M059J (cell line): Measurements from ENCODE around the gene LIPK. TPM values are rescaled to one million over a fixed set of nuclear protein-coding genes. Genes with fewer than 3 reads are reported as not detected.
A peak's percentile ranks its signal among the peaks of the same experiment; 100 is the strongest.
"Not testable (repeated sequence)": the region's sequence is repeated elsewhere in the genome, so short reads cannot be mapped to it uniquely, and the experiment has no call there.

Experiments used
- DNase-seq: peaks from one replicate; pipeline ENCODE4 v3.0.0-alpha.2; 2012; ENCODE audit warnings: low read depth
- total RNA-seq: library from RNA; depleted of rRNA; stranded (reverse); fragments of >200 nt; shearing (Covaris generic); gene quantifications from 2 replicates; pipeline ENCODE4 v1.2.3, GENCODE V29; 2014

The LIPK gene
- total RNA-seq, 1 experiment from 2014 or later = not detected

- DNase-seq = no peak
These were observed 15.3 kb downstream of the LIPK start for GRCh38 chr10:88721392-88721791.

DNA sequence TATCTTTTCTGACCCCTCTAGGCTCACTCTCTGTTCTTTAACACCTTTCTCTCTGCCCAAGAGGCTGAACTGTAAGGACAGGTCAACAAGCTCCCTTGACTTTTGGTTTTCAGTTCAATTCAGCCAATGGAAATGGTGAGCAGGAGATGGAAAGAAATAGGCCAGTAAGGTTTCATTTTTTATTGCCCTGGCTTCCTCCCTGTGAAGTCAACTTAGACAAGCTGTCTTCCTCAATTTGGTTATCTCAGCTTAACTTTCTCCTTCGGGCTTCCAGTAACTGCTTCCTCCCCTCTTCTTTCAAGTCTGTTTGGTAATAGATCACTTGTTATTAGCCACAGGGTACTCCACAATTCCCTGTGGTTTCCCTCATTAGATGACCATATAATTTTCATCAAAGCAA lies 19.7 kb downstream of the LIPK start:
- DNase-seq = peak; percentile 25

GRCh38 chr10:88728107-88728763 lies 22.2 kb downstream of the LIPK start:
- DNase-seq = no peak

DNA sequence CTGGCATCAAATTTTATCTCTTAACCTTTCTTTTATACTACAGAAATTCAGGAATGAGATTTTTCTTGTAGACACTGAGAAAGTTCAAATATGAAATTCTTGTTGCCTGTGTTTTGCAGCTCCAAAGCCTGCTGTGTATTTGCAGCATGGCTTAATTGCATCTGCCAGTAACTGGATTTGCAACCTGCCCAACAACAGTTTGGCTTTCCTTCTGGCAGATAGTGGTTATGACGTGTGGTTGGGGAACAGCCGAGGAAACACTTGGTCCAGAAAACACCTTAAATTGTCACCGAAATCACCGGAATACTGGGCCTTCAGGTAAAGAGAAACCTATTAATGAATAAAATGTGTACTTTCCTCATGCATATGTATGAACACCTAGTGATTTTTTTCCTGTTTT lies 24.8 kb downstream of the LIPK start:
- DNase-seq = no peak

- no peak for DNase-seq
These were observed 25.2 kb downstream of the LIPK start for GRCh38 chr10:88731296-88731695.

DNA sequence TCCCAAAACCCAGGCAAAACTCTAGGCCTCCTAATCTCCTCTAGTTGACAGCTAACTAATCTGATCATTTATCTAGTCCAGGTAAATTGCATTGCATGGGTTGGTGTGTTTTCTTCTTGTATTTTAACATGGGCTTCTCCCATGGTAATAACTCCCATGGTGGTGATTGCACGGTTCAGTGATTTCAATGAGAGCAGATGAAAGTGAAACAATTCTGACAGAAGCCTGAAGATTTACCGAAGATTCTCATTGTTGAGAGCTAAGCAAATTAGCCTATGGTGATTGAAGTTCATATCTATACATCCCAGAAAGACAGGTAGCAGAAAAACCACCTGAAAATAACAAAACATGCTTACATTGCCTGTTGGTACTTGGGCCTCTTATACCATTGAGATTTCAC lies 27.2 kb downstream of the LIPK start:
- DNase-seq = peak; percentile 12

- DNase-seq = peak; percentile 31
These were observed 29.6 kb downstream of the LIPK start for GRCh38 chr10:88735661-88736060.

DNA sequence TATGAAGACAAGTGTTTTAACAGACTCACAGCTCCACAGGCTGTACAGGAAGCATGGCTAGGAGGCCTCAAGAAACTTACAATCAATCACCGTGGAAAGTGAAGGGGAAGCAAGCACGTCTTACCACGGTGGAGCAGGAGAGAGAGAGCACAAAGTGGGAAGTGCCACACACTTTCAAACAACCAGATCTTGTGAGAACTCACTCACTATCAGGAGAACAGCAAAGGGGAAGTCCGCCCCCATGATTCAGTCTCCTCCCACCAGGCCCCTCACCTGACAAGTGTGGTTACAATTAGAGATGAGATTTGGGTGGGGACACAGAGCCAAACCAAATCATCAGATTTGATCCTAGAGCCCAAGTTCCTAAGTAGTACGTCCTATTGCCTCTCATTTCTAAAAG lies 35.9 kb downstream of the LIPK start:
- not testable (repeated sequence) for DNase-seq

DNA sequence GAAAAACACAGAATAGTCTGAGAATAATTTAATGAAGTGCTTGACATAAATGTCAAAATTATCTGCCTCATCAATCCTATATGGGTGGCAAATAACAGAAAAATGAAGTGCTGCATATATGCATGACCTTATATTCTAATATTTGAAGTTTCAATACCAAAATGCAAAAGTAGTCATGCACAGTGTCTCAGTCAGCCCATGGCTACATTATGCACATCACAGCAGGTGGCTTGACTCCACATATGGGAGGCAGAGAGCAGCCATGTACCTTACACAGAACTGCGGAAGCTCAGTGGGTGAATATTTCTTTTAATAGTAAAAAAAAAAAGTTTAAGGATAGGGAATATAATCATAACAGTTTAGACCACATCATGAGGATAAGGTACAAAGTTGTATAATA lies 36.4 kb downstream of the LIPK start:
- no peak for DNase-seq

GRCh38 chr10:88744002-88744401 lies 38.0 kb downstream of the LIPK start:
- DNase-seq = no peak

DNA sequence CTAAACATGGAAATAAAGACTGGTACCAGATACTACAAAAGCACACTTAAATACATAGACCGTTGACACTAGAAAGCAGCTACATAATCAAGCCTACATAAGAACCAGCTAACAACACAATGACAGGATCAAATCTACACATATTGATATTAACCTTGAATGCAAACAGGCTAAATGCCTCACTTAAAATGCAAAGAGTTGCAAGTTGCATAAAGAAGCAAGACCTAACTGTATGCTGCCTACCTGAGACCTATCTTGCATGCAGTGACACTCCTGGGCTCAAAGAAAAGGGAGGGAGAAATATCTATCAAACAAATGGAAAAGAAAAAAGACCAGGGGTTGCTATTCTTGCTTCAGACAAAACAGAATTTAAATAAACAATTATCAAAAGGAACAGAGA lies 39.6 kb downstream of the LIPK start:
- DNase-seq = no peak

DNA sequence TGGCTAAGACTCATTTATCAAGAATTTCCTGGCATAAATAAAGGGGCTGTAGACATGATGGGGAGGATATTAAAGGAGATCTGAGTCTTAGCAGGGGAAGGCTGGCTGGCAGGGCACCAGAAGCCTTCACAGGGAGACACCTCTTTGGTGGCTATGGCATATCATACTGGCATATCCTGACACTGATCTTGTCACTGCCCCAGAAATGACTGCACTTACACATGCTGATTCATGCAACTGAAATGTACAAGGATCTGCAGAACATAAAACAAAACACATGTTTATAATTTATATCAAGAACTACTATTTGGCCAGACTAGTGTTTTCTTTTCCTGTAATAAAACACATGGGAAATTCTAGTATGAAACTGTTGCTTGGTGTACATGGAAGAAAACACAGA lies 48.2 kb downstream of the LIPK start:
- DNase-seq = peak; percentile 72

GRCh38 chr10:88755753-88756152 lies 49.7 kb downstream of the LIPK start:
- no peak for DNase-seq

- DNase-seq = no peak
These were observed 50.6 kb downstream of the LIPK start for GRCh38 chr10:88756660-88757059.

DNA sequence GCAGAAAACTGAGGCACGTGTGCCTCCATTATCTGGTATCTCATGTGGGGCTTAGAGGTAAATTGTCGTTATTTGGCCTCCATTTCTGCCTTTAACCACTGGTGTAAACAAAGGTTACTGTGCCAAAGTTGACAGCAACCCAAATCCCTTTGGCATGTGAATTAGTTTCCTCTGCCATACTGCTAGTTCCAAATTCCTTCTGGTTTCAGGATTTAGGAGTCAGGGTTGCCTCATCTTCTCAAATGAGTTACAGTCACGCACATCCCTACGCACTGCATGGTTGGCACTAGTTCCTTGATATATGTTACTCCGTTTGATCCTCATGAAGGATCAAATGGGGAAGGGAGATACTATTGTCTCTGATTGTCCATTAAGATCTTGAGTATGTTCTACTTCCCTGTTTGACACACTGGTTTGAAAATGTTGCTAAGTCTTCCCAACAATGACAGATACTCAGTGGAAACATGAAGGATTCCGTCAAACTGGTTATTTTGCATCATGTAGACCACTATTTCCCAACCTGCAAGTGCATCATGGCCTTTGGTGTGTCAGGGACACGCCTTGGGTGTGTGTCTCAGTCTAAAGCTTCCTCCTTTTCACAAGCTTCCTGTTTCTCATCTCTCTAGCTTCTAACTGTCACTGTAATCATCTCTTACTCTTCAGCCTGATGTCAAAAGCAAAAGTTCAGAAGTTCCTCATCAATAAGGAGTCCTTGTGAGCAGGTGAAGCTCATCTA lies 53.5 kb downstream of the LIPK start, which contains the start of gene LIPN:
Gene LIPN, plus strand, starts transcription at position 655 of the 736 bp plus-strand sequence. CDS start 1,386 bp downstream, outside the sequence.
- no peak for DNase-seq

DNA sequence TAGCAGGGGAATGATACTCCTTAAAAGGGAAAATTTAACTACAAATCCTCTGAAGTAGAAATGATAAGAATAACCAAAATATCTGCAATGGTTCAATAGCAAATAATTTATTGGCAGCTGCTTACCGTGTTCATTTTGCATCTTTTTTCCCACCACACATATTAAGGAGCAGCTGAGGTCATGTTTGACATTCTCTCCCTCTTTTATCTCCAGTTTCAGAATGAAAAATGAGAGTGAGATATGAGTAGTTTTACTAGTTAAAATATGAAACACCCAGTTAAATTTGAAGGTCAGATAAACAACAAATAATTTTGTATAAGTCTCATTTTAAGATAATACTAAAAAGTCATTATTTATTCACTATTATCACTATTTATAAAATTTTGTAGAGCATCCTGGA lies 56.9 kb downstream of the LIPK start:
- no peak for DNase-seq

- DNase-seq = no peak
These were observed 57.4 kb downstream of the LIPK start for GRCh38 chr10:88763441-88763840.

GRCh38 chr10:88764110-88764509 lies 58.1 kb downstream of the LIPK start:
- no peak for DNase-seq

- DNase-seq = no peak
These were observed 59.8 kb downstream of the LIPK start for GRCh38 chr10:88765816-88766215.

DNA sequence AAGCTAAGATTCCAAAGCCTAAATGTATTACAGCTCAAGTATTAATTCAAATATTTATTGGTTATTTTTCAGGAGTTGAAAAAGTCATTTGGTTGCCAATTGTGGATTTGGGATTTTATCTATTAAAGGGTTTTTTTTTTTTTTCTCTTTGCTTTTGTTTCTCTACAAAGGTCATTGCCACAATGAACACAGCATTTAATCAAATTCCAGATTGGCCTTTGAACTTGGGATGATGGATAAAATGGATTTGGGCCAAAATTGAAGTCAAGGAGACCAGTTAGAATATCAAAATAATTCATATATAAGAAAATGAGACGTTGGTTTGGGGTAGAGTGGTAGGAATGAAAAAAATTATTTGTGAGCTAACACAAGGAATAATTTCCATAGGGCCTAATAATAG lies 63.3 kb downstream of the LIPK start:
- no peak for DNase-seq

DNA sequence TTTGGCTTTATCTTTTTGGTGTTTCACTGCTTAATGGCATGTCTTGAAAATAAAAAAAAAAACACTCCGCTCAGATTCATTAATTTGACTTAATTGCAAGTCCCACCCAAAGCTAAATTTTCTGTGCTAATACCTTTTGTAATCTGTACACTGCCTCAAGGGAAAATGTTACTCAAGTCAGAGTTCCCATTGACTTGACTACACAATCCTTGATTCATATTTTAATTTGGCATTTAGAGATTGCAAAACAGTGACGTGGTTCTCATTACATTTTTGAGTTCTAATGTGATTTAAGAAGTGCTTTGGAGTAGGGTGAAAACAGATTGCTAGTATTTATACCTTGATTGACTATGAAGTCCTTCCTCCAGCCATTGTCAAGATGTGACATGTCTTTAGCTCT lies 75.2 kb downstream of the LIPK start:
- no peak for DNase-seq

DNA sequence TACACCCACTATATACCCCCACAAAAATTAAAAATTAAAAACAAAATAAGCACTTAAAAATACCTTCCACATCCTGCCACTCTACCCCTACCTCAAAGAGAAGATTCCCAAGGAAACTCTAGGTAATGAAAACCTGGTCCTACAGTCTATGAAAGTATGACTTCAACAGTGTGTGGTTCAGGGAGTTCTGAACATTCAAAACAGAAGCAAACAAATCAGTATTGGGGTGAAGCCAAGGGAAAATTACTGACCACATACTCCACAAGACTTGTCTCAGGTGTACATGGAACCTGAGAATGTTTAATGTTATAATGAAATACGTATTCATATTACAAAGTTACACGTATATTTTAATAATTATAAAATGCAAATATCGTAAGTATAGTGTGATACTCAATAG lies 76.2 kb downstream of the LIPK start:
- no peak for DNase-seq

GRCh38 chr10:88783724-88784123 lies 77.7 kb downstream of the LIPK start:
- peak; percentile 39 for DNase-seq
